Liver (tissue), 9 donors: ENCODE data around the gene RADX. TPM values are rescaled to one million over a fixed set of nuclear protein-coding genes. Genes with fewer than 3 reads are reported as not detected.

Experiments
- DNase-seq: peaks from one replicate; pipeline ENCODE4 v3.0.0-alpha.2; 2017; ENCODE audit warnings: low spot score
- H3K27ac ChIP-seq, 2 donors: one replicate each; pipeline ENCODE4 v1.7.0; 2013; ENCODE audit warnings: inconsistent platforms in 2 of 2, low read length in 2 of 2, control low read depth in 1 of 2, low read depth in 1 of 2, mild to moderate bottlenecking in 1 of 2
- H3K27me3 ChIP-seq, 4 donors: one replicate each; pipeline versions ENCODE4 v1.6.1 to v1.7.0; 2013; ENCODE audit warnings: low read length in 3 of 4, inconsistent platforms in 1 of 4, mild to moderate bottlenecking in 1 of 4, moderate library complexity in 1 of 4; ENCODE audit not compliant: control insufficient read depth in 4 of 4, insufficient read depth in 4 of 4
- H3K36me3 ChIP-seq, 4 donors: one replicate each; pipeline versions ENCODE4 v1.6.1 to v1.7.0; 2013; ENCODE audit warnings: low read length in 3 of 4, mild to moderate bottlenecking in 3 of 4, low read depth in 1 of 4, moderate library complexity in 1 of 4; ENCODE audit not compliant: control insufficient read depth in 4 of 4, insufficient read depth in 3 of 4
- H3K4me1 ChIP-seq, 4 donors: one replicate each; pipeline versions ENCODE4 v1.6.1 to v1.7.0; 2013; ENCODE audit warnings: low read length in 3 of 4, mild to moderate bottlenecking in 3 of 4, moderate library complexity in 1 of 4; ENCODE audit not compliant: control insufficient read depth in 4 of 4, insufficient read depth in 4 of 4
- H3K4me3 ChIP-seq, 3 donors: one replicate each; pipeline versions ENCODE4 v1.6.1 to v1.7.0; 2013; ENCODE audit warnings: low read length in 3 of 3, control low read depth in 1 of 3, low read depth in 1 of 3, mild to moderate bottlenecking in 1 of 3
- H3K9ac ChIP-seq, 2 donors: one replicate each; pipeline ENCODE4 v1.7.0; 2013; ENCODE audit warnings: low read length in 2 of 2, mild to moderate bottlenecking in 2 of 2, moderate library complexity in 2 of 2, control low read depth in 1 of 2, low read depth in 1 of 2
- H3K9me3 ChIP-seq, 4 donors: one replicate each; pipeline versions ENCODE4 v1.6.1 to v1.7.0; 2013; ENCODE audit warnings: low read length in 3 of 4; ENCODE audit not compliant: control insufficient read depth in 4 of 4
- ATF3 ChIP-seq: IDR thresholded peaks from 2 replicates; pipeline ENCODE4 v1.6.1; 2016; ENCODE audit warnings: antibody characterized with exemption
- CTCF ChIP-seq: fragments of 150-350 bp; IDR thresholded peaks from 2 replicates; pipeline ENCODE4 v1.5.1; 2017; ENCODE audit warnings: improper control_type of control experiment, low read depth, low read length; ENCODE audit not compliant: missing input control
- EGR1 ChIP-seq, 2 donors: IDR thresholded peaks; 2 replicates each; pipeline ENCODE4 v1.6.1; 2016 to 2018; ENCODE audit warnings: antibody characterized with exemption in 2 of 2, low read depth in 2 of 2
- FOXA1 ChIP-seq: IDR thresholded peaks from 2 replicates; pipeline ENCODE4 v1.6.1; 2016; ENCODE audit warnings: antibody characterized with exemption
- FOXA2 ChIP-seq: IDR thresholded peaks from 2 replicates; pipeline ENCODE4 v1.6.1; 2016; ENCODE audit warnings: antibody characterized with exemption
- GABPA ChIP-seq, 2 donors: IDR thresholded peaks in 1 of 2; conservative IDR thresholded peaks in 1 of 2; 2 replicates each; pipeline ENCODE4 v1.6.1; 2016; ENCODE audit warnings: antibody characterized with exemption in 2 of 2, mild to moderate bottlenecking in 1 of 2, moderate library complexity in 1 of 2
- HNF4A ChIP-seq, 2 donors: conservative IDR thresholded peaks; 2 replicates each; pipeline ENCODE4 v1.6.1; 2016; ENCODE audit warnings: antibody characterized with exemption in 2 of 2, mild to moderate bottlenecking in 2 of 2
- HNF4G ChIP-seq: IDR thresholded peaks from 2 replicates; pipeline ENCODE4 v1.6.1; 2016; ENCODE audit warnings: antibody characterized with exemption
- JUND ChIP-seq, 2 donors: IDR thresholded peaks; 2 replicates each; pipeline ENCODE4 v1.6.1; 2016; ENCODE audit warnings: antibody characterized with exemption in 2 of 2
- MAX ChIP-seq: IDR thresholded peaks from 2 replicates; pipeline ENCODE4 v1.6.1; 2016; ENCODE audit warnings: antibody characterized with exemption
- NR2F2 ChIP-seq: IDR thresholded peaks from 2 replicates; pipeline ENCODE4 v1.6.1; 2016; ENCODE audit warnings: antibody characterized with exemption
- RAD21 ChIP-seq, 2 donors: IDR thresholded peaks; 2 replicates each; pipeline ENCODE4 v1.6.1; 2016; ENCODE audit warnings: antibody characterized with exemption in 2 of 2, mild to moderate bottlenecking in 2 of 2
- REST ChIP-seq: IDR thresholded peaks from 2 replicates; pipeline ENCODE4 v1.6.1; 2016; ENCODE audit warnings: antibody characterized with exemption, mild to moderate bottlenecking
- RXRA ChIP-seq, 2 donors: IDR thresholded peaks; 2 replicates each; pipeline ENCODE4 v1.6.1; 2017 to 2018; ENCODE audit warnings: antibody characterized with exemption in 2 of 2, mild to moderate bottlenecking in 1 of 2
- SP1 ChIP-seq: IDR thresholded peaks from 2 replicates; pipeline ENCODE4 v1.6.1; 2018; ENCODE audit warnings: antibody characterized with exemption, mild to moderate bottlenecking
- TAF1 ChIP-seq: conservative IDR thresholded peaks from 2 replicates; pipeline ENCODE4 v1.6.1; 2016; ENCODE audit warnings: antibody characterized with exemption, mild to moderate bottlenecking
- YY1 ChIP-seq: IDR thresholded peaks from 2 replicates; pipeline ENCODE4 v1.6.1; 2016; ENCODE audit warnings: antibody characterized with exemption, mild to moderate bottlenecking
- ZBTB33 ChIP-seq: IDR thresholded peaks from 2 replicates; pipeline ENCODE4 v1.6.1; 2016; ENCODE audit warnings: antibody characterized with exemption
- WGBS: extraction: QIAGEN DNeasy Blood & Tissue Kit; methylation state at CpG from one replicate; pipeline ENCODE4 v1.1.7; 2013; 5-methylcytosine and 5-hydroxymethylcytosine counted together
- polyA plus RNA-seq, 2 donors: library from polyadenylated mRNA; stranded (reverse) in 1 of 2; unstranded in 1 of 2; fragments of 200-250 nt in 1 of 2; fragments of >200 nt in 1 of 2; fragmentation: Nextera tagmentation in 1 of 2; extraction: Ambion mirVana in 1 of 2; gene quantifications; one replicate each; pipeline versions ENCODE4 v1.2.1 to v1.2.3, GENCODE V29; 2013 to 2015
- total RNA-seq, 2 donors: library from RNA; depleted of rRNA; stranded (reverse); fragments of >200 nt; gene quantifications; one replicate each; pipeline ENCODE4 v1.2.3, GENCODE V29; 2014
- donor health status: healthy.
- donor health status: healthy.
- donor health status: healthy.
- donor health status: healthy.
- donor health status: healthy.

Gene RADX
- total and polyA plus RNA-seq, 4 donors, result 0.46 to 2.3 (median 0.95) TPM

- Histone ChIP-seq H3K9me3 (no peaks in the 10 kb centered on the region), H3K9ac (no peak overlapping the region), H3K4me1 (no peaks in the 10 kb centered on the region), H3K27me3 (no peaks in the 10 kb centered on the region), H3K36me3 (no peaks in the 10 kb centered on the region), H3K4me3 (no peak overlapping the region), H3K27ac (no peak overlapping the region)
- TF ChIP-seq CTCF (peak; percentile 45), RAD21 (IDR thresholded peaks at IDR 0.05) (peak; percentile 67 to 70), MAX (no peak)
- DNase-seq, result no peak
- 25% methylated on average over 3 of the region's 3 CpGs for WGBS
Measured at GRCh38 chrX:106619797-106620196, 8.0 kb downstream of the RADX start.

GRCh38 chrX:106621836-106622235, 10.1 kb downstream of the RADX start:
- H3K36me3 ChIP-seq, result no peaks in the 10 kb centered on the region
- 96% methylated on average over 2 of the region's 2 CpGs for WGBS
- H3K9ac ChIP-seq, result no peak overlapping the region
- no peaks in the 10 kb centered on the region for H3K9me3 ChIP-seq
- no peak overlapping the region for H3K27ac ChIP-seq
- H3K4me1 ChIP-seq, result no peaks in the 10 kb centered on the region
- DNase-seq, result no peak
- TF ChIP-seq RXRA (IDR thresholded peaks at IDR 0.05) (no peak), JUND (IDR thresholded peaks at IDR 0.05) (no peak), SP1 (no peak), NR2F2 (no peak), YY1 (no peak), HNF4A (conservative IDR thresholded peaks at IDR 0.05) (no peak), ATF3 (no peak), REST (no peak), CTCF (no peak), ZBTB33 (no peak), GABPA (IDR thresholded peaks at IDR 0.05 in 1 of 2, conservative IDR thresholded peaks at IDR 0.05 in 1 of 2) (no peak), EGR1 (IDR thresholded peaks at IDR 0.05; ENCODE audit: low read depth in 2 of 2) (no peak), HNF4G (no peak), RAD21 (IDR thresholded peaks at IDR 0.05) (no peak), FOXA1 (no peak), FOXA2 (no peak), TAF1 (no peak), MAX (no peak)
- no peaks in the 10 kb centered on the region for H3K27me3 ChIP-seq
- no peak overlapping the region for H3K4me3 ChIP-seq
